HFF-Myc (cell line): ENCODE results near the gene PPFIA3.

Experiments
- DNase-seq: peaks from one replicate; pipeline ENCODE4 v3.0.0-alpha.2; 2011; ENCODE audit warnings: low read depth; ENCODE audit errors: extremely low read depth
- H3K4me3 ChIP-seq: replicated peaks from 2 replicates; pipeline ENCODE4 v1.5.1; 2011; ENCODE audit warnings: low read depth, mild to moderate bottlenecking, control low read depth, low read length
- TF ChIP-seq, protein P1 (sequence below): IDR thresholded peaks from 2 replicates; pipeline ENCODE4 v1.5.1; 2012; ENCODE audit warnings: mild to moderate bottlenecking, low read depth, low read length, control low read depth; ENCODE audit errors: missing control alignments

Gene PPFIA3

DNA sequence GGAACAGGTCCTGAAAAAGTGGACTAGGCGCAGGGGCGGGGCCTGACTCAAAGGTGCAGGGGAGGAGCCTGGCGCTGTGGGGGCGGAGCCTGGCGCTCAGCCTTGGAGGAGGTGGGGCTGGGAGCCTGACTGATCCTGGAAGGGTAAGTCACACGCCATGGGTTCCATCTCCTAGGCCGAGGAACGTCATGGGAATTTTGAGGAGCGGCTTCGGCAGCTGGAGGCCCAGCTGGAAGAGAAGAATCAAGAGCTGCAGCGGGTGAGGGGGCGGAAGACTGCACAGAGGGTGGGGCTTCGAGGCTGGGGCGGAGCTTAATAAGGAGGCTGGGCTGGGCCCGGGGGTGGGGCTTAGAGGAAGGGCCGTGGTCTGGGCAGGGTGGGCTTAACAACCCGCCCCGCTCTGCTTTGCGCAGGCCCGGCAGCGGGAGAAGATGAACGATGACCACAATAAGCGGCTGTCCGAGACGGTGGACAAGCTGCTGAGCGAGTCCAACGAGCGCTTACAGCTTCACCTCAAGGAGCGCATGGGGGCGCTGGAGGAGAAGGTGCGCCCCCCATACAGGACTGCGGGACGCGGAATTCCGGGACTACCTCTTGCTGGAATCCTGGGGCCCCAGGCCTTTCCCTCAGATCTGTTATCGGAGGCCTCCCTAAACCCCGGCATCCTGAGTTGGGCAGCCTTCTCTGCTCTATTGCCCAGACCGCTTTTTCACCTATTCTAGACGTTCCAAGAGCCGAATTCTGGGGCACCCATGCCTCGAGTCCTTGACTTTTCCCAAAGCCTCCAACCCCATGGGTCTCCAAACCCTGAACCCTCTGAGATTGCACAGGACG lies 14.5 kb downstream of the PPFIA3 start:
- no peak overlapping the region for H3K4me3 ChIP-seq
- DNase-seq: no peak
- TF ChIP-seq, protein P1, sequence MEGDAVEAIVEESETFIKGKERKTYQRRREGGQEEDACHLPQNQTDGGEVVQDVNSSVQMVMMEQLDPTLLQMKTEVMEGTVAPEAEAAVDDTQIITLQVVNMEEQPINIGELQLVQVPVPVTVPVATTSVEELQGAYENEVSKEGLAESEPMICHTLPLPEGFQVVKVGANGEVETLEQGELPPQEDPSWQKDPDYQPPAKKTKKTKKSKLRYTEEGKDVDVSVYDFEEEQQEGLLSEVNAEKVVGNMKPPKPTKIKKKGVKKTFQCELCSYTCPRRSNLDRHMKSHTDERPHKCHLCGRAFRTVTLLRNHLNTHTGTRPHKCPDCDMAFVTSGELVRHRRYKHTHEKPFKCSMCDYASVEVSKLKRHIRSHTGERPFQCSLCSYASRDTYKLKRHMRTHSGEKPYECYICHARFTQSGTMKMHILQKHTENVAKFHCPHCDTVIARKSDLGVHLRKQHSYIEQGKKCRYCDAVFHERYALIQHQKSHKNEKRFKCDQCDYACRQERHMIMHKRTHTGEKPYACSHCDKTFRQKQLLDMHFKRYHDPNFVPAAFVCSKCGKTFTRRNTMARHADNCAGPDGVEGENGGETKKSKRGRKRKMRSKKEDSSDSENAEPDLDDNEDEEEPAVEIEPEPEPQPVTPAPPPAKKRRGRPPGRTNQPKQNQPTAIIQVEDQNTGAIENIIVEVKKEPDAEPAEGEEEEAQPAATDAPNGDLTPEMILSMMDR: no peak

DNA sequence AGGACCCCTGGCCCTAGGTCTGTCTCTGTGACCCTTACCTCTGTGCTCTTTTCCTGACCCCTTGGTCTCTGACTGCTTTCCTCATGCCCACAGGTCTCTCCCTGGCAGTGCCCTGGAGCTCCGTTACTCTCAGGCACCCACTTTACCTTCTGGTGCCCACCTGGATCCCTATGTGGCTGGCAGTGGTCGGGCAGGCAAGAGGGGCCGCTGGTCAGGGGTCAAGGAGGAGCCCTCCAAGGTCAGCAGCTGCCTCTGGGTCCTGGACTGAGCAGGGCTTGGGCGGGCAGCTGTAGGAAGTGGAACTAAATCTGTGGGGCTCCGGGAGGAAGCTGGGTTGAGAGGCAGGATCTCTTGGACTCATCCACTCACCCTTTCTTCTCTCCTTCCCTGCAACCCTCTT lies 16.3 kb downstream of the PPFIA3 start:
- DNase-seq: no peak
- TF ChIP-seq, protein P1: no peak
- no peak overlapping the region for H3K4me3 ChIP-seq

GRCh38 chr19:49136771-49137171 lies 17.4 kb downstream of the PPFIA3 start:
- TF ChIP-seq, protein P1: no peak
- DNase-seq: no peak
- no peak overlapping the region for H3K4me3 ChIP-seq

DNA sequence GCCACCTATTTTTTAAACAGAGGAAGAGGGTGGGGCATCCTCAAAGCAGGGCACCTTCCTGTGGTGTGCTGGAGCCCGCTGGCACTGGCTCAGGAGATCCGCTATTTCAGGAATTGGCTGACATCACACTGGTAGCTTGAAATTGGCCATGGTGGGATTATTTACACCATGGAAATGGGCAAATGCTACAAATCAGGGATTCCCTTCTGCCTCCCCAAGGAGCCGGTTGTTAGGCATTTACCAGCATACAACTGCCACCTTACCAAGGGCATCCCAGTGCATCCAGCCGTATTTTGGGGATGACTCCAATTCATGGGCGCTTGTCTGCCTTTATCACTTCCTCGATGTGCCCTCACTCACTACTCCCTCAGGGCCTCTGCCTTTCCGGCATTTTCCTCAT lies 21.6 kb downstream of the PPFIA3 start:
- TF ChIP-seq, protein P1: no peak
- H3K4me3 ChIP-seq: no peak overlapping the region
- no peak for DNase-seq

GRCh38 chr19:49141352-49141751 lies 22.0 kb downstream of the PPFIA3 start:
- TF ChIP-seq, protein P1: no peak
- H3K4me3 ChIP-seq: no peak overlapping the region
- DNase-seq: no peak

DNA sequence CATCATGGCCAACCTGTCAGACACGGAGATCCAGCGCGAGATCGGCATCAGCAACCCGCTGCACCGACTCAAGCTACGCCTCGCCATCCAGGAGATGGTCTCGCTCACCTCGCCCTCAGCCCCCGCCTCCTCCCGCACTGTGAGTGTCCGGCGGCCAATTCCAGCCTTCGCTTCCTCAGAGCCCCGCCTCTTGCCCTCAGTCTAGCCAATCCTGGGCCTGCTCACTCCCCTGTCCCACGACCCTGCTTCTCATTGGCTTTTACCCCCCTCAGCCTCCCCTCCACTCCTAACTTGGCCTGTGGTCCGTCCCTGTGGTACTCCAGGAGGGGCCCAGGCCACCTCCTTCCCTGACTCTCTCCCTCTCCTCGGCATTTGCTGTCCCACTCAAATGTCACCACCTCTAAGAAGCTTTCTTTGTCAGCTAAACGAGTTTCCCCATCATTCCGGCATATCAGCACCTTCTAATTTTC lies 23.6 kb downstream of the PPFIA3 start:
- H3K4me3 ChIP-seq: peak overlapping the region; percentile 54
- DNase-seq: no peak

More for the DNA sequence above, 23.6 kb downstream of the PPFIA3 start:
- TF ChIP-seq, protein P1: no peak
